K562 (cell line): Measurements from ENCODE around the gene CLASP1. TPM values are rescaled to one million over a fixed set of nuclear protein-coding genes. Genes with fewer than 3 reads are reported as not detected.
A peak's percentile ranks its signal among the peaks of the same experiment; 100 is the strongest.

Source experiments
- ATAC-seq: fragments of 200-7000 bp; cut with Tn5 transposase; 3 replicates; pipeline ENCODE4 v1.9.1; 2020; ENCODE audit warnings: moderate library complexity
- BruUV-seq: library from RNA; stranded (reverse); fragments of 400-500 nt; replicated peaks from 2 replicates; lab custom pipeline; 2021; lab: Mats Ljungman, UMichigan
- CTCF ChIA-PET: fragments of 300-600 bp; formaldehyde crosslinking; extraction: SDS; loops from one replicate; lab custom pipeline; 2021; ENCODE audit warnings: low intra/inter-chr PET ratio; lab: Yijun Ruan, JAX
- POLR2A ChIA-PET: fragments of 300-600, 350-650 bp; sonication (Branson Sonifier 250); formaldehyde crosslinking; extraction: SDS; loops from one replicate; lab custom pipeline; 2021; ENCODE audit warnings: antibody characterized with exemption, inconsistent platforms; lab: Yijun Ruan, JAX
- DNase-seq, 4 experiments: peaks; one replicate each; pipeline versions ENCODE4 v3.0.0 to v3.0.0-alpha.2; 2011 to 2018; ENCODE audit warnings: low spot score in 3 of 4, mixed read lengths in 3 of 4; ENCODE audit errors: extremely low read depth in 1 of 4
- FAIRE-seq: peaks from 2 replicates; lab custom pipeline; 2011; peaks lifted over from hg19 to GRCh38; lab: Jason Lieb, UNC
- H2AFZ ChIP-seq: 2 replicates; pipeline ENCODE4 v1.6.0; 2011; ENCODE audit warnings: low read depth, low read length, control low read depth, inconsistent platforms
- H3K27ac ChIP-seq: fragments of 200-600 bp; 3 replicates; pipeline ENCODE4 v1.8.0; 2011; ENCODE audit warnings: low read depth, mild to moderate bottlenecking, control low read depth, inconsistent platforms, low read length, moderate library complexity, mixed read lengths; ENCODE audit errors: extremely low read depth
- H3K27me3 ChIP-seq, 2 experiments: fragments of 300-600 bp in 1 of 2; 2 replicates in 1 of 2; 3 replicates in 1 of 2; pipeline versions ENCODE4 v1.6.0 to v1.8.0; 2011; ENCODE audit warnings: inconsistent platforms in 2 of 2, low read length in 2 of 2, mild to moderate bottlenecking in 1 of 2, mixed read lengths in 1 of 2, moderate library complexity in 1 of 2; ENCODE audit not compliant: control insufficient read depth in 2 of 2, insufficient read depth in 2 of 2
- H3K36me3 ChIP-seq: fragments of 300-600 bp; 3 replicates; pipeline ENCODE4 v1.8.0; 2011; ENCODE audit warnings: mild to moderate bottlenecking, low read length, inconsistent platforms; ENCODE audit not compliant: control insufficient read depth, insufficient read depth
- H3K4me1 ChIP-seq, 2 experiments: fragments of 200-600 bp in 1 of 2; replicated peaks in 1 of 2; 2 replicates in 1 of 2; 3 replicates in 1 of 2; pipeline versions ENCODE4 v1.5.1 to v1.8.0; 2011; ENCODE audit warnings: inconsistent platforms in 2 of 2, low read length in 2 of 2, mild to moderate bottlenecking in 1 of 2, mixed read lengths in 1 of 2, moderate library complexity in 1 of 2; ENCODE audit not compliant: control insufficient read depth in 2 of 2, insufficient read depth in 2 of 2
- H3K4me2 ChIP-seq: 2 replicates; pipeline ENCODE4 v1.6.1; 2011; ENCODE audit warnings: low read length, control low read depth, inconsistent platforms, mixed read lengths; ENCODE audit not compliant: insufficient read depth
- H3K4me3 ChIP-seq: fragments of 200-600 bp; sonication (generic), shearing (Covaris generic); 2 replicates; pipeline ENCODE4 v1.5.1; 2016; ENCODE audit warnings: control low read depth, inconsistent platforms
- H3K79me2 ChIP-seq: fragments of 200-600 bp; 3 replicates; pipeline ENCODE4 v1.8.0; 2011; ENCODE audit warnings: low read length, inconsistent platforms; ENCODE audit not compliant: control insufficient read depth, insufficient read depth
- H3K9ac ChIP-seq, 2 experiments: 2 replicates each; pipeline versions ENCODE4 v1.6.0 to v1.6.1; 2011; ENCODE audit warnings: low read depth in 2 of 2, low read length in 2 of 2, control low read depth in 1 of 2, inconsistent platforms in 1 of 2, mild to moderate bottlenecking in 1 of 2, mixed read lengths in 1 of 2; ENCODE audit not compliant: insufficient read depth in 1 of 2
- H3K9me1 ChIP-seq: one replicate; pipeline ENCODE4 v1.6.0; 2011; ENCODE audit warnings: inconsistent platforms, mild to moderate bottlenecking, low read length, moderate library complexity; ENCODE audit not compliant: control insufficient read depth, insufficient read depth
- H3K9me3 ChIP-seq: replicated peaks from 2 replicates; pipeline ENCODE4 v1.5.1; 2011; ENCODE audit warnings: low read depth, low read length, inconsistent platforms; ENCODE audit not compliant: control insufficient read depth, insufficient read depth
- H4K20me1 ChIP-seq: replicated peaks from 2 replicates; pipeline ENCODE4 v1.6.1; 2011; ENCODE audit warnings: low read length, inconsistent platforms, mixed read lengths; ENCODE audit not compliant: control insufficient read depth, insufficient read depth
- CEBPB ChIP-seq: fragments of 450-650 bp; IDR thresholded peaks from 2 replicates; pipeline ENCODE4 v1.6.1; 2016; ENCODE audit warnings: missing genetic modification characterization, missing compliant biosample characterization
- CEBPG ChIP-seq, 3 experiments: fragments of 200-800 bp in 1 of 3; sonication (Bioruptor generic) in 1 of 3; sonication (generic) in 1 of 3; formaldehyde crosslinking in 1 of 3; IDR thresholded peaks in 2 of 3; conservative IDR thresholded peaks in 1 of 3; 2 replicates each; pipeline versions ENCODE4 v1.6.1 to v1.8.0; 2016 to 2022; ENCODE audit warnings: missing compliant biosample characterization in 2 of 3, missing genetic modification characterization in 2 of 3, mild to moderate bottlenecking in 1 of 3, missing genetic modification reagents in 1 of 3
- HLTF ChIP-seq: fragments of 450-650 bp; IDR thresholded peaks from 2 replicates; pipeline ENCODE4 v1.6.1; 2016
- KHSRP ChIP-seq: fragments of 450-650 bp; IDR thresholded peaks from 2 replicates; pipeline ENCODE4 v1.6.1; 2017
- MYNN ChIP-seq, 2 experiments: sonication (generic); formaldehyde crosslinking in 1 of 2; IDR thresholded peaks; 2 replicates each; pipeline versions ENCODE4 v1.5.0 to v1.6.1; 2016 to 2020; ENCODE audit warnings: antibody characterized with exemption in 1 of 2, missing genetic modification reagents in 1 of 2
- PHF20 ChIP-seq: fragments of 450-650 bp; IDR thresholded peaks from 2 replicates; pipeline ENCODE4 v1.6.1; 2018; ENCODE audit not compliant: partially characterized antibody
- POLR3A ChIP-seq: IDR thresholded peaks from 2 replicates; pipeline ENCODE4 v1.6.1; 2011; ENCODE audit warnings: borderline replicate concordance, mild to moderate bottlenecking, moderate library complexity; ENCODE audit not compliant: insufficient read length, insufficient read depth; ENCODE audit errors: extremely low read depth
- RBBP5 ChIP-seq: fragments of 200-600 bp; sonication (generic); IDR thresholded peaks from 2 replicates; pipeline ENCODE4 v1.6.1; 2012; ENCODE audit warnings: borderline replicate concordance, mild to moderate bottlenecking, low read length, control low read depth, inconsistent platforms; ENCODE audit not compliant: insufficient read depth, poor library complexity, severe bottlenecking
- RHOXF2B ChIP-seq: fragments of 250-450 bp; sonication (Bioruptor Pico); conservative IDR thresholded peaks from 2 replicates; pipeline ENCODE4 v1.5.1; 2021
- SMAD3 ChIP-seq: fragments of 450-650 bp; formaldehyde crosslinking; conservative IDR thresholded peaks from 2 replicates; pipeline ENCODE4 v1.4.0; 2020; ENCODE audit warnings: mild to moderate bottlenecking
- SNRNP70 ChIP-seq: fragments of 200-400 bp; formaldehyde crosslinking; optimal IDR thresholded peaks from 2 replicates; pipeline ENCODE3; 2017; ENCODE audit warnings: low read depth, low read length
- ZBTB49 ChIP-seq: sonication (generic); formaldehyde crosslinking; IDR thresholded peaks from 2 replicates; pipeline ENCODE4 v1.8.0; 2022; ENCODE audit warnings: missing genetic modification reagents, mild to moderate bottlenecking, borderline replicate concordance
- ZNF695 ChIP-seq: fragments of 450-650 bp; formaldehyde crosslinking; IDR thresholded peaks from 2 replicates; pipeline ENCODE4 v1.4.0; 2020; ENCODE audit warnings: mild to moderate bottlenecking, moderate library complexity
- ZNF766 ChIP-seq: fragments of 200-800 bp; sonication (Bioruptor generic); conservative IDR thresholded peaks from 2 replicates; pipeline ENCODE4 v1.6.1; 2016; ENCODE audit warnings: missing genetic modification characterization, missing compliant biosample characterization
- WGBS: fragments of 100-300 bp; shearing (Covaris generic); methylation state at CpG from one replicate; pipeline ENCODE4 v1.1.6; 2016; ENCODE audit warnings: low coverage, mixed read lengths; ENCODE audit not compliant: insufficient coverage; ENCODE audit errors: missing lambda C conversion rate; 5-methylcytosine and 5-hydroxymethylcytosine counted together
- in situ Hi-C: fragments of 300-500 bp; cut with MboI; formaldehyde crosslinking; loops from 4 replicates; pipeline ENCODE4 v1.15.0; 2018; ENCODE audit warnings: inconsistent platforms, mixed read lengths
- intact Hi-C: fragments of 100-400 bp; cut with micrococcal nuclease; formaldehyde crosslinking; loops from 2 replicates; pipeline ENCODE4 v1.14.2; 2022
- polyA plus RNA-seq, 8 experiments: library from polyadenylated mRNA; depleted of rRNA in 4 of 8; stranded (reverse) in 5 of 8; unstranded in 3 of 8; fragments of >200 nt; fragmentation: Nextera tagmentation in 2 of 8; fragmentation: Illumina TruSeq in 1 of 8; extraction: Ambion mirVana in 2 of 8; extraction: Trizol in 1 of 8; gene quantifications; 2 replicates each; pipeline versions ENCODE4 v1.2.1 to v1.2.3, GENCODE V29; 2011 to 2014; ENCODE audit warnings: inconsistent platforms in 1 of 8, missing spikeins in 1 of 8
- total RNA-seq, 7 experiments: library from RNA; depleted of rRNA in 6 of 7; stranded (reverse); fragments of >200 nt in 6 of 7; fragmentation: Illumina TruSeq in 2 of 7; extraction: Trizol in 2 of 7; gene quantifications; 2 replicates each; pipeline versions ENCODE4 v1.2.1 to v1.2.3, GENCODE V29; 2011 to 2021; ENCODE audit warnings: low replicate concordance in 1 of 7
- TF ChIP-seq, protein P1 (sequence below): sonication (generic); IDR thresholded peaks from 2 replicates; pipeline ENCODE4 v1.6.1; 2016
- TF ChIP-seq, protein P2 (sequence below): fragments of 450-650 bp; IDR thresholded peaks from 2 replicates; pipeline ENCODE4 v1.6.1; 2017; ENCODE audit warnings: antibody characterized with exemption

The CLASP1 gene
- total and polyA plus RNA-seq, 9 of the 15 experiments (the other 6 are each of a cell fraction or from before 2014, with no cell fraction given): 1.7 to 40.3 (median 20.7) TPM

GRCh38 chr2:121626777-121627524, 22.3 kb downstream of the CLASP1 start:
- intact Hi-C loops: no loop called here
- Histone ChIP-seq H3K4me3 (no peak overlapping the region), H3K27me3 (no peaks in the 10 kb centered on the region), H3K36me3 (no peaks in the 10 kb centered on the region; the same call in 2 of the 3 replicates), H3K27ac (peak overlapping the region; percentile 43; the same call in 1 of the 3 replicates), H3K4me2 (peak overlapping the region; percentile 56), H4K20me1 (no peaks in the 10 kb centered on the region), H3K79me2 (peaks cover 56% of the 10 kb centered on the region), H2AFZ (no peak overlapping the region), H3K9me1 (no peaks in the 10 kb centered on the region), H3K9ac (peak overlapping the region in 1 of 2 experiments; percentile 11; a peak in 1 of 4 replicates), H3K9me3 (no peaks in the 10 kb centered on the region), H3K4me1 (peaks cover 10% of the 10 kb centered on the region in 2 experiments; a peak in 3 of 5 replicates)
- ChIA-PET CTCF (no interaction called here), POLR2A (interaction anchor here (0.8 to 1.2 kb wide), 2 partner anchors 10 to 13 kb away, joined by 3 read pairs; no protein-coding TSS in a partner anchor)
- in situ Hi-C loops: no loop called here
- 74% methylated on average over 4 of the region's 4 CpGs for WGBS
- no TSS peak for BruUV-seq
- no peak for FAIRE-seq
- peak; percentile 52 for ATAC-seq
- no peak for DNase-seq
- TF ChIP-seq MYNN (IDR thresholded peaks at IDR 0.05) (no peak), MYNN (CRISPR knock-in tag; IDR thresholded peaks at IDR 0.05) (no peak), CEBPB (peak; percentile 69), SMAD3 (no peak), ZNF766 (CRISPR knock-in tag) (no peak), KHSRP (no peak), SNRNP70 (no peak), CEBPG (CRISPR knock-in tag; IDR thresholded peaks at IDR 0.05) (no peak; the same call in 1 of the 2 replicates), CEBPG (tag; conservative IDR thresholded peaks at IDR 0.05 in 1 of 2, IDR thresholded peaks at IDR 0.05 in 1 of 2) (peak; percentile 42 to 55; a peak in 2 of 4 replicates), POLR3A (no peak), RHOXF2B (CRISPR knock-in tag) (no peak), HLTF (0 out of 2 replicates have a peak, but pooled peaks have one; percentile 35), RBBP5 (no peak), ZNF695 (no peak), PHF20 (no peak), ZBTB49 (CRISPR knock-in tag) (no peak)
- TF ChIP-seq, protein P1, sequence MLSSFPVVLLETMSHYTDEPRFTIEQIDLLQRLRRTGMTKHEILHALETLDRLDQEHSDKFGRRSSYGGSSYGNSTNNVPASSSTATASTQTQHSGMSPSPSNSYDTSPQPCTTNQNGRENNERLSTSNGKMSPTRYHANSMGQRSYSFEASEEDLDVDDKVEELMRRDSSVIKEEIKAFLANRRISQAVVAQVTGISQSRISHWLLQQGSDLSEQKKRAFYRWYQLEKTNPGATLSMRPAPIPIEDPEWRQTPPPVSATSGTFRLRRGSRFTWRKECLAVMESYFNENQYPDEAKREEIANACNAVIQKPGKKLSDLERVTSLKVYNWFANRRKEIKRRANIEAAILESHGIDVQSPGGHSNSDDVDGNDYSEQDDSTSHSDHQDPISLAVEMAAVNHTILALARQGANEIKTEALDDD: no peak
- TF ChIP-seq, protein P2, sequence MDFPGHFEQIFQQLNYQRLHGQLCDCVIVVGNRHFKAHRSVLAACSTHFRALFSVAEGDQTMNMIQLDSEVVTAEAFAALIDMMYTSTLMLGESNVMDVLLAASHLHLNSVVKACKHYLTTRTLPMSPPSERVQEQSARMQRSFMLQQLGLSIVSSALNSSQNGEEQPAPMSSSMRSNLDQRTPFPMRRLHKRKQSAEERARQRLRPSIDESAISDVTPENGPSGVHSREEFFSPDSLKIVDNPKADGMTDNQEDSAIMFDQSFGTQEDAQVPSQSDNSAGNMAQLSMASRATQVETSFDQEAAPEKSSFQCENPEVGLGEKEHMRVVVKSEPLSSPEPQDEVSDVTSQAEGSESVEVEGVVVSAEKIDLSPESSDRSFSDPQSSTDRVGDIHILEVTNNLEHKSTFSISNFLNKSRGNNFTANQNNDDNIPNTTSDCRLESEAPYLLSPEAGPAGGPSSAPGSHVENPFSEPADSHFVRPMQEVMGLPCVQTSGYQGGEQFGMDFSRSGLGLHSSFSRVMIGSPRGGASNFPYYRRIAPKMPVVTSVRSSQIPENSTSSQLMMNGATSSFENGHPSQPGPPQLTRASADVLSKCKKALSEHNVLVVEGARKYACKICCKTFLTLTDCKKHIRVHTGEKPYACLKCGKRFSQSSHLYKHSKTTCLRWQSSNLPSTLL: no peak
